BE2C (cell line): Measurements from ENCODE around the gene FOSL1.

ENCODE experiments used
- DNase-seq: peaks from one replicate; pipeline ENCODE4 v3.0.0-alpha.2; 2020
- H3K27me3 ChIP-seq: fragments of 250-450 bp; sonication (Bioruptor Pico); 2 replicates; pipeline ENCODE4 v1.5.1; 2020; ENCODE audit warnings: mild to moderate bottlenecking
- H3K36me3 ChIP-seq: fragments of 250-450 bp; sonication (Bioruptor Pico); 2 replicates; pipeline ENCODE4 v1.5.1; 2020; ENCODE audit warnings: mild to moderate bottlenecking
- H3K4me1 ChIP-seq: fragments of 250-450 bp; sonication (Bioruptor Pico); 2 replicates; pipeline ENCODE4 v1.5.1; 2020
- H3K4me3 ChIP-seq: 2 replicates; pipeline ENCODE4 v1.5.1; 2011; ENCODE audit warnings: low read depth, low read length
- H3K9me3 ChIP-seq: fragments of 250-450 bp; sonication (Bioruptor Pico); 2 replicates; pipeline ENCODE4 v1.5.1; 2020
- TF ChIP-seq, protein P1 (sequence below): IDR thresholded peaks from 2 replicates; pipeline ENCODE4 v1.5.1; 2012; ENCODE audit warnings: mild to moderate bottlenecking, low read depth, low read length

Gene FOSL1

DNA sequence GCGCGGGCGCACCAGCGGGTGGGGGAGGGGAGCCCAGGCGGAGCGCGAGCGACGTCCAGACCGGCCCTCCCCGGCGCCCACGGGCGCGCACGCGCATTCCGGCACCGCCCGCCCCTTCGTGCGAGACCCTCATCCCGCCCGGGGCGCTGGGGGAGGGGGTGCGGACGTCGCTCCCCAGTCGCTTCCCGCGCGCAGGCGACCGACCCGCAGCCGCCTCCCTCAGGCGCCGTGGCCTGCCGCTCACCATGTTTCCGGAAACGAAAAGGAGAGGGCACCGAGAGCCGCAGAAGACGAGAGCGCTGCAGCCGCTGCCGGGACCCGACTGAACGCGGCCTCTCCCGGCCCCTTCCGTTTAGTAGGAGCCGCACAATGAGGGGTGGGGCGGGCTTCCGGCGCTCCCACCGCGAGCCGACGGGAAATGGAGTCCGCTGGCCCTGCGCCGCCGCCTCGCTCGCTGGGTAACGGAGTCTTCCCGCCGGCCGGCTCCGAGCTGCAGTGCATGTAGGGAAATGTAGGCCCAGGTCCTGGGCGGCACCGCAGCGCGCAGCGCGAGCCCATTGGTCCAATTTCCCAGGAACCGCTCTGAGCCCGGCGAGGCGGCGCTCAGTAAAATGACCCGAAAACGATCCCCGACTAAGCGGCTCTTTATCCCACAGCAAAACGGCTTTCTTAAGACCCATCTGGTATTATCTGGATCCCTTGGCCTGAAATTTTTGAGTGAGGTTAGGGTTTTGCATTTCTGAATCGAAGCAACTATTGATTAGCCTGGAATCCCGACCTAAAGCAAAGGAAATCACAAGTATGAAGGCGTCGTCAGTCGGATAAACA is 42.1 kb downstream of the FOSL1 start, which contains the start of gene CFL1:
TSS of gene CFL1 (minus strand) at position 328 of the 828 bp plus-strand sequence. CDS start at position 247, 81 bp downstream.
- Histone ChIP-seq H3K36me3 (peaks cover 50% of the 10 kb centered on the region), H3K27me3 (no peaks in the 10 kb centered on the region), H3K4me3 (peak within 1 kb of the TSS; percentile 89), H3K4me1 (no peaks in the 10 kb centered on the region), H3K9me3 (no peaks in the 10 kb centered on the region)
- TF ChIP-seq, protein P1, sequence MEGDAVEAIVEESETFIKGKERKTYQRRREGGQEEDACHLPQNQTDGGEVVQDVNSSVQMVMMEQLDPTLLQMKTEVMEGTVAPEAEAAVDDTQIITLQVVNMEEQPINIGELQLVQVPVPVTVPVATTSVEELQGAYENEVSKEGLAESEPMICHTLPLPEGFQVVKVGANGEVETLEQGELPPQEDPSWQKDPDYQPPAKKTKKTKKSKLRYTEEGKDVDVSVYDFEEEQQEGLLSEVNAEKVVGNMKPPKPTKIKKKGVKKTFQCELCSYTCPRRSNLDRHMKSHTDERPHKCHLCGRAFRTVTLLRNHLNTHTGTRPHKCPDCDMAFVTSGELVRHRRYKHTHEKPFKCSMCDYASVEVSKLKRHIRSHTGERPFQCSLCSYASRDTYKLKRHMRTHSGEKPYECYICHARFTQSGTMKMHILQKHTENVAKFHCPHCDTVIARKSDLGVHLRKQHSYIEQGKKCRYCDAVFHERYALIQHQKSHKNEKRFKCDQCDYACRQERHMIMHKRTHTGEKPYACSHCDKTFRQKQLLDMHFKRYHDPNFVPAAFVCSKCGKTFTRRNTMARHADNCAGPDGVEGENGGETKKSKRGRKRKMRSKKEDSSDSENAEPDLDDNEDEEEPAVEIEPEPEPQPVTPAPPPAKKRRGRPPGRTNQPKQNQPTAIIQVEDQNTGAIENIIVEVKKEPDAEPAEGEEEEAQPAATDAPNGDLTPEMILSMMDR, result no peak
- peak; percentile 99 for DNase-seq

- TF ChIP-seq, protein P1, result no peak
- Histone ChIP-seq H3K4me3 (peak overlapping the region; percentile 89), H3K4me1 (no peaks in the 10 kb centered on the region), H3K36me3 (peaks cover 50% of the 10 kb centered on the region), H3K27me3 (no peaks in the 10 kb centered on the region), H3K9me3 (no peaks in the 10 kb centered on the region)
- no peak for DNase-seq
Measured at GRCh38 chr11:65857500-65857852, 42.7 kb downstream of the FOSL1 start.

DNA sequence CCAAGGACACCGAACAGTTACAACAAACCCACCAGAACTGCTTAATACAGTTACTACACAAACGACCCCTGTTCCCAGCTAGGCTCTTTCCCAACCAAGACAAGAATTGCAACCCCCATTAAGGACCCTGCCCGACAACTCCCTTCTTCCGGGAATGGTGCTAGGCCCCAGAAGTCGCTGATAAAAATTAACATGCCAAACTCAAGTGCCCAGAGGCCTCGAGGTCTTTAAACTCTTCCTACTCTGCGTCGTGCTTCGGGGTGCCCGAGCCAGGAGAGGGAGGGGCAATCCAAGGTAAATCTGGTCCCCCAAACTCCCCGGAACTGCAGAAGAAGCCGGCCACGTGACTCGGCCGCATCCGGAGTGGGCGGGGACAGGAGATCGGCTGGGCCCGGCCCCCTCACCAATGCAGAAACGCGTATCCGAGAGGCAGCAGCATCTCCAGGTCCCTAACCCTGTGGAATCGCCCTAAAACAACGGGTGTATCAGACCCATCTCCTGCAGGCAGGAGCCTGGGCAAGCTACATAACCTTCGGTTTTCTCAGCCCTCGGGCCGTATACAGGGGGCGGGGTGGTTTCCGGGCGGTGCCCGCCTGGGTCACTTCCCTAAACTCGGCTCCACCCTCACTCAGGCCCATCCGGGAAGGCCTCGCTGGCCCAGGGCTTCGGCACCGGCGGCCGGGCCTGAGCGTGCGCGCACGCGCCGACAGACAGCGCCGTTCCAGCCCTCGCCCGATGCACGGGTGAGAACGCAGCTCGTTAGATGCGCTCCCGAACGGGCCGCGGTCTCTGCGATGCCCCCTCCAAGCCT is 43.3 kb downstream of the FOSL1 start:
- Histone ChIP-seq H3K4me1 (no peaks in the 10 kb centered on the region), H3K36me3 (peaks cover 51% of the 10 kb centered on the region)
- peak; percentile 78 for DNase-seq

GRCh38 chr11:65855927-65856363 is 44.2 kb downstream of the FOSL1 start:
- peaks cover 55% of the 10 kb centered on the region for H3K36me3 ChIP-seq
- DNase-seq, result no peak
- TF ChIP-seq, protein P1, result no peak
- no peaks in the 10 kb centered on the region for H3K9me3 ChIP-seq
- H3K4me1 ChIP-seq, result no peaks in the 10 kb centered on the region
- no peaks in the 10 kb centered on the region for H3K27me3 ChIP-seq
- H3K4me3 ChIP-seq, result peak overlapping the region; percentile 89

More for the DNA sequence above, 43.3 kb downstream of the FOSL1 start:
- no peaks in the 10 kb centered on the region for H3K27me3 ChIP-seq
- TF ChIP-seq, protein P1, result no peak
- peak overlapping the region; percentile 89 for H3K4me3 ChIP-seq
- no peaks in the 10 kb centered on the region for H3K9me3 ChIP-seq

- H3K36me3 ChIP-seq, result peaks cover 55% of the 10 kb centered on the region
- DNase-seq, result no peak
- H3K9me3 ChIP-seq, result no peaks in the 10 kb centered on the region
- no peak overlapping the region for H3K4me3 ChIP-seq
- TF ChIP-seq, protein P1, result no peak
- H3K27me3 ChIP-seq, result no peaks in the 10 kb centered on the region
- H3K4me1 ChIP-seq, result no peaks in the 10 kb centered on the region
Measured at GRCh38 chr11:65854852-65855837, 45.0 kb downstream of the FOSL1 start.
